Measurements from ENCODE around the gene CTSH.
A peak's percentile ranks its signal among the peaks of the same experiment; 100 is the strongest.
"Not testable (repeated sequence)": the region's sequence is repeated elsewhere in the genome, so short reads cannot be mapped to it uniquely, and the experiment has no call there.

Gene CTSH

GRCh38 chr15:78879517-78880241 is 65.2 kb downstream of the CTSH start:
- DNase-seq, result no peak

DNA sequence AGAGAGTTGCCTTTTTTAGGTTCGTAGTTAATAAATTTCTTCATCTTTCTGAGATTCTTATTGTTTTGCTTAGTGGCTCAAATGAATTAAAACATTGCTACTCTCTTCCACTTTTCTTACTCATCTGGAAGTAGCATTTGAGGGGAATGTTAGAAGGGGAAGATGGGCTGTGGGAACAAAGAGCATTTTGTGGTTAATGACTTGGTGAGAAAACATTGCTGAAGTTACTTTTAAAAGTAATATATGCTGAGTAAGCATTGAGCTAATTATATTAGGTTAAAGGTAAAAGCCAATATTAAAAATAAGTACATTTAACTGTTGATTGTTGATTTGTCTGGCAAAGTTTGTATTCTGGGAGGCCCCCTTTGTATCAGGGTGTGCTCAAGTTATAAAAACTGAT is 66.5 kb downstream of the CTSH start:
- DNase-seq, result no peak

DNA sequence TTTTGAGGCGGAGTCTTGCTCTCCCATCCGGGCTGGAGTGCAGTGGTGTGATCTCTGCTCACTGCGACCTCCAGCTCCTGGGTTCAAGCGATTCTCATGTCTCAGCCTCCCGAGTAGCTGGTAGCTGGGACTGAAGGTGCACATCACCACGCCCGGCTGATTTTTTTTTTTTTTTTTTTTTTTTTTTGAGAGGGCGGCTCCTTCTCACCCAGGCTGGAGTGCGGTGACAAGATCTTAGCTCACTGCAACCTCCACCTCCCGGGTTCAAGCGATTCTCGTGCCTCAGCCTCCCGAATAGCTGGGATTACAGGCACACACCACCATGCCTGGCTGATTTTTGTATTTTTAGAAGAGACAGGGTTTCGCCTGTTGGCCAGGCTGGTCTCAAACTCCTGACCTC is 67.9 kb downstream of the CTSH start:
- peak; percentile 16 for DNase-seq

DNA sequence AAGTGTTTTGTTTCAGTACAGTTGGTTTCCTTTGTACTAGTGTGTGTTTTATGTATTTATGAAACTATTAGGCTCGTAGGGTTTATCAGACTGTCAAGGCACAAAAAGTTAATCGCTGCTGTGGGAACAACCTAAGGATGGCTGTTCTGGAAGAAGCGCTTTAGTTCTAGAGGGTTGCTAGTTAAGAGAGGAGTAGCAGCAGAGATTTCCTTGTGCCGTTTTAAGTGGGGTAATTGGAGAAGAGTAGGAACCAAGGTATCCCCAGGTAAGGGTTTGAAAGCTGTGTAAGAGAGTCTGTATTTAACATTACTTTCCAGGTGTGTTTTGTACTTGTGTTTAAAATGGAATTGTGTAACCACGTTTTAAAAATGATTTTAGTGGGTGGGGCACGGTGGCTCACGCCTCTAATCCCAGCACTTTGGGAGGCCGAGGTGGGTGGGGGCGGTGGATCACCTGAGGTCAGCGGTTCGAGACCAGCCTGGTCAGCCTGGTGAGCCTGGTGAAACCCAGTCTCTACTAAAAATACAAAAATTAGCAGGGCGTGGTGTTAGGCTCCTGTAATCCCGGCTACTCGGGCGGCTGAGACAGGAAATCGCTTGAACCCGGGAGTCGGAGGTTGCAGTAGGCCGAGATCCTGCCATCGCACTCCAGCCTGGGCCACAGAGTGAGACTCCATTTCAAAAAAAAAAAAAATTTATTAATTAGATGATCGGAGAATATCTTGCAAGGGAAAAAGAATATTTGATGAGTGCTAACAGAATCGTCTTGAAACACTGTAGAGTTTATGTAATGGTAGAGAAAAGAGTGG is 69.5 kb downstream of the CTSH start:
- no peak for DNase-seq

DNA sequence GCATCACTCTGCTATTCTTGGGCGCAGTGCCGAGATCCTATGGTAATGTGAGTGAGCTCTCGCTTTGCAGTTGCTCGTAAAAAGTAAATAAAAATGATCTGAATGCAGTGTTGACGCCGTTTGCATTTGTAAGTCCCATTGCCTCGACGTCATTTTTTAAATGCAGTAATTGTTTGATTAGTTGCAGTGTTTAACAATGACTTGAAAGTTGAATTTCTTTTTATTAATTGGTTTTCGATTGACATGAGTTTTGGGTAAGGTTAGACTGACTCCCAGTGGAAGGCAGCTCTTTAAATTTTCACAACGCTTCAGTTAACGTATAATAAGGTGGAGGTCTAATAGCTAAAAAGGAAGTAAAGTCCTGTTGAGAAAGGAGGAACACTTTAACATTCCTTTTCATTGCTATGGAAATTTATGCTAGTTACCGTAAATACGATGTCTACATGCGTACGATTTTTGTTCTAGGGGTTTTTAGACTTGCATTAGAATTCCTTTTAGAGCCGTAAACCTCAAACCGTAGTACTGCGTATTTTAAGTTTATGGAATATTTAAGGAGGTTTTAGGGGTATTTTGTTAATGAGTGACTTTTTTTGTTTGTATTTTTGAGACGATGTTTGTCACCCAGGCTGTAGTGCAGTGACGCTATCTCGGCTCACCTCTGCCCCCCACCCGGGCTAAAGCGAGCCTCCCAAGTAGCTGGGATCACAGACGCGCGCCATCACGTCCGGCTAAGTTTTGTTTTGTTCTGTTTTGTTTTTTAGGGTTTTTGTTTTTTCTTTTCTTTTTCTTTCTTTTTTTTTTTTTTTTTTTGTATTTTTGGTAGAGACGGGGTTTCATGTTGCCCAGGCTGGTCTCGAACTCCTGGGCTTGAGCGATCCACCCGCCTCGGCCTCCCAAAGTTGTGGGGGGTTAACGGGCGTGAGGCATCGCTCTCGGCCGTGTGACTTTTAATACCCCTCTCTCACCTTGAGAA is 70.8 kb downstream of the CTSH start:
- DNase-seq, result peak; percentile 51

GRCh38 chr15:78872972-78873792 is 71.7 kb downstream of the CTSH start:
- DNase-seq, result peak; percentile 92

DNA sequence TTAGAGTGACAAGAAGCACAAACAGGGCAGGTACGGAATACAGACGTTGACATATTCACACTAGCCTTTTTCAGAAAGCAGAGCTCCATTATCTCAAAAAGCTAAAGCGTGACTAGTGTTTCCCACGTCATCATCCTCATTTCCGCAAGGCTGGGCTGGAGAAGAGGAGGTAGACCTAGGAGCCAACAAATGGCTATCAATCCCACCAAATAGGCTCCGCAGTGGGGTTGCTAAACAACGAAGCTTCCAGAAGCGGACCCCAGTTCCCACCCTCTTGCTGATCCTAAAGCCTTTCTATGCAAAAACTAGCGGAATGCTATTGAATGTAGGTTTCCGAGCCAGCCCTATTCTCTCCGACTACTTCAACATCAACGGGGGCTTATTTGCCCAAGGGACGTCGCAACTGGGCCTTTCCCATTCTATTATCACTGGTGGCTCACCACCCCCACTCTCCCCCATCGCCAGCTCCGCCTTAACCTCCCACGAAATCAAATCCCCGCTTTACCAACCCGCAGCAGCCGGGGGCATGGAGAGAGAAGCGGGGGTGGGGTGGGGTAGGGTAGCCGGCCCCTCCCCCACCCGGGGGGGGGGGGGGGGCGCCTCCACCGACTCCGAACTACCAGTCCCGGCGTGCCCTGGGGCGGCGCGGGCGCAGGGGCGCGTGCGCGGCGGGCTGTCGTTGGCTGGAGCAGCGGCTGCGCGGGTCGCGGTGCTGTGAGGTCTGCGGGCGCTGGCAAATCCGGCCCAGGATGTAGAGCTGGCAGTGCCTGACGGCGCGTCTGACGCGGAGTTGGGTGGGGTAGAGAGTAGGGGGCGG is 72.5 kb downstream of the CTSH start, which contains the start of gene MORF4L1:
TSS of gene MORF4L1 (plus strand) at position 736 of the 817 bp plus-strand sequence. CDS start 128 bp downstream, outside the sequence.
- DNase-seq, result peak; percentile 96

GRCh38 chr15:78871483-78872127 is 73.2 kb downstream of the CTSH start:
- not testable (repeated sequence) for DNase-seq

All from CD4-positive, alpha-beta T cell treated with Interleukin-17A for 4 hours (primary cell).